ENCODE results near the gene TTC33.

- no peak for TF ChIP-seq CTCF (IDR thresholded peaks at IDR 0.05)
- TF ChIP-seq POLR2A (IDR thresholded peaks at IDR 0.05), result no peak
Observed at GRCh38 chr5:40547557-40547956, 208.2 kb downstream of the TTC33 start.
